Heart right ventricle (tissue), 16 donors: Measurements from ENCODE around the gene PHEX. TPM values are rescaled to one million over a fixed set of nuclear protein-coding genes. Genes with fewer than 3 reads are reported as not detected.

Source experiments
- ATAC-seq, 8 donors: fragments of 200-7000 bp; cut with Tn5 transposase; one replicate each; pipeline ENCODE4 v1.9.1; 2020; ENCODE audit warnings: mild to moderate bottlenecking in 8 of 8, moderate library complexity in 8 of 8, moderate number of reproducible peaks in 1 of 8
- DNase-seq, 2 donors: peaks; one replicate each; pipeline ENCODE4 v3.0.0-alpha.2; 2020
- H3K27ac ChIP-seq, 10 donors: fragments of 200-600 bp; sonication (generic) in 2 of 10; one replicate each; pipeline versions ENCODE4 v1.5.0 to v1.8.0; 2020 to 2022; ENCODE audit warnings: mild to moderate bottlenecking in 3 of 10
- H3K27me3 ChIP-seq, 7 donors: fragments of 200-600 bp; one replicate each; pipeline ENCODE4 v1.8.0; 2021 to 2022; ENCODE audit warnings: mild to moderate bottlenecking in 2 of 7
- H3K36me3 ChIP-seq, 9 donors: fragments of 200-600 bp; sonication (generic) in 1 of 9; one replicate each; pipeline versions ENCODE4 v1.5.0 to v1.8.0; 2020 to 2022; ENCODE audit warnings: mild to moderate bottlenecking in 2 of 9
- H3K4me1 ChIP-seq, 9 donors: fragments of 200-600 bp; sonication (generic) in 1 of 9; one replicate each; pipeline versions ENCODE4 v1.5.0 to v1.8.0; 2020 to 2022; ENCODE audit warnings: mild to moderate bottlenecking in 4 of 9
- H3K4me3 ChIP-seq, 10 donors: fragments of 200-600 bp; sonication (generic) in 2 of 10; one replicate each; pipeline versions ENCODE4 v1.5.0 to v1.8.0; 2020 to 2022; ENCODE audit warnings: mild to moderate bottlenecking in 7 of 10, moderate library complexity in 2 of 10
- H3K9me3 ChIP-seq, 11 donors: fragments of 200-600 bp in 10 of 11; sonication (generic) in 2 of 11; one replicate each; pipeline versions ENCODE4 v1.5.0 to v1.8.0; 2013 to 2022; ENCODE audit warnings: mild to moderate bottlenecking in 2 of 11, control low read depth in 1 of 11, moderate library complexity in 1 of 11
- WGBS, 2 donors: extraction: QIAGEN DNeasy Blood & Tissue Kit; methylation state at CpG; one replicate each; pipeline ENCODE4 v1.1.7; 2013; ENCODE audit warnings: inconsistent platforms in 1 of 2; 5-methylcytosine and 5-hydroxymethylcytosine counted together
- intact Hi-C, 10 donors: fragments of 100-400 bp; cut with DNase I; formaldehyde crosslinking; loops; one replicate each; pipeline versions ENCODE4 v1.11.1 to v1.14.2; 2022
- polyA plus RNA-seq, 2 donors: library from polyadenylated mRNA; stranded (reverse); fragments of 200-250 nt; gene quantifications; one replicate each; pipeline ENCODE4 v1.2.3, GENCODE V29; 2013
- total RNA-seq, 10 donors: library from RNA; stranded (reverse); fragmentation: NEBNext Ultra II Directional in 3 of 10; extraction: Animal tissue kit (Norgen Biotek cat#: 25700) in 3 of 10; gene quantifications; one replicate each; pipeline versions ENCODE4 v1.2.1 to v1.2.4, GENCODE V29; 2021 to 2023
- TF ChIP-seq, protein P1 (sequence below), 9 donors: fragments of 200-600 bp; sonication (generic) in 2 of 9; IDR thresholded peaks; one replicate each; pipeline versions ENCODE4 v1.5.0 to v1.8.0; 2021 to 2022; ENCODE audit warnings: antibody characterized with exemption in 9 of 9, mild to moderate bottlenecking in 5 of 9, moderate library complexity in 1 of 9
- donor health status: Arrhythmogenic right ventricular cardiomyopathy.
- donor health status: ischemic (EF 13 %, LVEDD 7.1; RV severe dilation, severe dysfunction).
- donor health status: healthy with polysubstance abuse.
- donor health status: DM: no; HTN: yes; CAD: no.
- donor health status: DM: no; HTN: no; CAD: no.
- donor health status: ischemic (EF 25% LVEDD 6.9; RV normal size, moderate dysfunction).
- donor health status: ischemic (EF 25% LVEDD 5.7; RV mildly dilated, moderate dysfunction).
- donor health status: healthy.
- donor health status: DM: yes; HTN: yes; CAD: no.
- donor health status: Ischemic cardiomyopathy.
- donor health status: ischemic (EF 35%, LVEDD 5.7; RV mildly dilated, moderate dysfunction).
- donor health status: nonischemic (EF 11% LVEDD 7.7; RV severe dilation, severe dysfunction).
- donor health status: DM: yes; HTN: yes; CAD: no.
- donor health status: PGD.
- donor health status: ischemic (EF 29% LVEDD 5.4; RV normal size, mild dysfunction).
- donor health status: nonischemic (EF 23%, LVEDD 6.1; RV moderate dilation, normal function).

PHEX gene
- total and polyA plus RNA-seq, 12 donors: 0.01 to 0.36 (median 0.18) TPM; not detected in 3

GRCh38 chrX:22206781-22207180 lies 174.7 kb downstream of the PHEX start:
- Histone ChIP-seq H3K9me3 (no peaks in the 10 kb centered on the region), H3K27me3 (peaks cover 0 to 35% (median 0%) of the 10 kb centered on the region in 7 donors), H3K36me3 (no peaks in the 10 kb centered on the region), H3K4me1 (no peaks in the 10 kb centered on the region), H3K4me3 (no peak overlapping the region), H3K27ac (no peak overlapping the region)
- WGBS, 2 donors: 78 to 87% methylated on average over 1 of the region's 1 CpG
- TF ChIP-seq, protein P1, sequence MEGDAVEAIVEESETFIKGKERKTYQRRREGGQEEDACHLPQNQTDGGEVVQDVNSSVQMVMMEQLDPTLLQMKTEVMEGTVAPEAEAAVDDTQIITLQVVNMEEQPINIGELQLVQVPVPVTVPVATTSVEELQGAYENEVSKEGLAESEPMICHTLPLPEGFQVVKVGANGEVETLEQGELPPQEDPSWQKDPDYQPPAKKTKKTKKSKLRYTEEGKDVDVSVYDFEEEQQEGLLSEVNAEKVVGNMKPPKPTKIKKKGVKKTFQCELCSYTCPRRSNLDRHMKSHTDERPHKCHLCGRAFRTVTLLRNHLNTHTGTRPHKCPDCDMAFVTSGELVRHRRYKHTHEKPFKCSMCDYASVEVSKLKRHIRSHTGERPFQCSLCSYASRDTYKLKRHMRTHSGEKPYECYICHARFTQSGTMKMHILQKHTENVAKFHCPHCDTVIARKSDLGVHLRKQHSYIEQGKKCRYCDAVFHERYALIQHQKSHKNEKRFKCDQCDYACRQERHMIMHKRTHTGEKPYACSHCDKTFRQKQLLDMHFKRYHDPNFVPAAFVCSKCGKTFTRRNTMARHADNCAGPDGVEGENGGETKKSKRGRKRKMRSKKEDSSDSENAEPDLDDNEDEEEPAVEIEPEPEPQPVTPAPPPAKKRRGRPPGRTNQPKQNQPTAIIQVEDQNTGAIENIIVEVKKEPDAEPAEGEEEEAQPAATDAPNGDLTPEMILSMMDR (IDR thresholded peaks at IDR 0.05): no peak
- no peak for DNase-seq
- ATAC-seq: no peak
- intact Hi-C loops: no loop called here

GRCh38 chrX:22220941-22221340 lies 188.8 kb downstream of the PHEX start:
- ATAC-seq: no peak
- WGBS, 2 donors: 91% methylated on average over 2 of the region's 2 CpGs
- H3K36me3 ChIP-seq: no peaks in the 10 kb centered on the region
- H3K9me3 ChIP-seq: peaks cover 0 to 4% (median 0%) of the 10 kb centered on the region in 11 donors
- TF ChIP-seq, protein P1 (IDR thresholded peaks at IDR 0.05): no peak
- H3K4me1 ChIP-seq: no peaks in the 10 kb centered on the region
- H3K27me3 ChIP-seq: no peaks in the 10 kb centered on the region
- H3K4me3 ChIP-seq: no peak overlapping the region
- H3K27ac ChIP-seq: no peak overlapping the region
- DNase-seq: no peak
- intact Hi-C loops: no loop called here

DNA sequence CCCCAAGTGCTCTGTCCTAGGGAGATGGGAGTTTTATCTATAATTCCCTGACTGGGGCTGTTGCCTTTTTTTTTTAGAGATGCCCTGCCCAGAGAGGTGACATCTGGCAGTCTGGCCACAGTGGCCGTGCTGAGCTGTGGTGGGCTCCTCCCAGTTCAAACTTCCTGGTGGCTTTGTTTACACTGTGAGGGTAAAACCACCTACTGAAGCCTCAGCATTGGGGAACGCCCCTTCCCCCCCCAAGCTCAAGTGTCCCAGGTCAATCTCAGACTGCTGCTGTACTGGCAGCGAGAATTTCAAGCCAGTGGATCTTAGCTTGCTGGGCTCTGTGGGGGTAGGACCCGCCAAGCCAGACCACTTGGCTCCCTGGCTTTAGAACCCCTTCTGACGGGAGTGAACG lies 202.3 kb downstream of the PHEX start:
- H3K4me3 ChIP-seq: no peak overlapping the region
- H3K27me3 ChIP-seq: no peaks in the 10 kb centered on the region
- intact Hi-C loops: no loop called here
- 75 to 83% methylated on average over 4 to 6 of the region's 6 CpGs for whole genome bisulfite sequencing, 2 donors
- no peaks in the 10 kb centered on the region for H3K4me1 ChIP-seq
- H3K27ac ChIP-seq: no peak overlapping the region
- TF ChIP-seq, protein P1 (IDR thresholded peaks at IDR 0.05): no peak
- H3K9me3 ChIP-seq: no peaks in the 10 kb centered on the region
- H3K36me3 ChIP-seq: no peaks in the 10 kb centered on the region
- ATAC-seq (no peak), DNase-seq (no peak)

- H3K27me3 ChIP-seq: no peaks in the 10 kb centered on the region
- intact Hi-C loops: no loop called here
- no peaks in the 10 kb centered on the region for H3K9me3 ChIP-seq
- no peak overlapping the region for H3K4me3 ChIP-seq
- H3K27ac ChIP-seq: no peak overlapping the region
- no peak for ATAC-seq
- no peak for DNase-seq
- TF ChIP-seq, protein P1 (IDR thresholded peaks at IDR 0.05): no peak
- WGBS, 2 donors: 76 to 80% methylated on average over 2 of the region's 2 CpGs
- no peaks in the 10 kb centered on the region for H3K4me1 ChIP-seq
- H3K36me3 ChIP-seq: no peaks in the 10 kb centered on the region
These were observed 205.4 kb downstream of the PHEX start for GRCh38 chrX:22237479-22237878.
